Measurements from ENCODE around the gene DDX42.

DNA sequence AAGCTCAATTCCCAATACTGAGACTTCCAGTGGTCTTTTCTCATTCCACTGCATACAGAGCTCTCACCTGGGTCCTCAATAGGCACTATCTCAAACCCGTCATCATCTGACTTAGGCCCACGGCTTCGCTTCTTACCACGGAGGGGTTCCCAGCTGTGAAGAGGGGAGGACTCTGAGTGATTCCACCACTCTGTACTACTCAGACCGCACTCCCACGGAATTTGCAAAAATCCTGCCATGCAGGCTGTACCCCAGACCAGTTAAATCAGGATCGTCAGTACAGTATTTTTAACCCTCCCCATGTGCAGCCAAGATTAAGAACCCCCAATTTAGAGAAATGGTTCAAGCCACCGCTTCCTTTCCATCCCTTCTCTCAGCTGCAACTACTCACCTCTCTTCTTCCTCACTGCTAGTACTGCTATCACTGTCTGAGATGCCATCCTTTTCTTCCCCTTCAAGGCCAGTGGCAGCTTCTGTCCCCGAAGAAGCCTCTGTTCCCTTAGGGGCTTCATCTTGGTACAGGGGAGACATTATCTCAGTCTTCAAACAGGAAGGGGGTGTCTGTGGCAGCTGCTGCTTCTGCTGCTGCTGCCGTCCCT is 47.1 kb downstream of the DDX42 start:
- 0 out of 2 replicates have a peak, but pooled peaks have one; percentile 23 for TF ChIP-seq POLR2A (IDR thresholded peaks at IDR 0.05; ENCODE audit: low read depth, low read length)
- TF ChIP-seq TAF1 (IDR thresholded peaks at IDR 0.05; ENCODE audit: low read depth, low read length) = no peak
